Hepatocyte (in vitro differentiated cells): ENCODE data around the gene NCLN. TPM values are rescaled to one million over a fixed set of nuclear protein-coding genes. Genes with fewer than 3 reads are reported as not detected.
"Not testable (repeated sequence)": the region's sequence is repeated elsewhere in the genome, so short reads cannot be mapped to it uniquely, and the experiment has no call there.

Experiments
- DNase-seq: peaks from one replicate; pipeline ENCODE4 v3.0.0-alpha.2; 2016; ENCODE audit warnings: low spot score
- H2AFZ ChIP-seq: fragments of 200-600 bp; sonication (generic); 2 replicates; pipeline ENCODE4 v1.6.0; 2016; ENCODE audit warnings: antibody characterized with exemption, mild to moderate bottlenecking
- H3K27ac ChIP-seq: fragments of 200-600 bp; sonication (generic); 2 replicates; pipeline ENCODE4 v1.5.1; 2016; ENCODE audit warnings: mild to moderate bottlenecking
- H3K27me3 ChIP-seq: fragments of 200-600 bp; sonication (generic); 2 replicates; pipeline ENCODE4 v1.6.1; 2016
- H3K36me3 ChIP-seq: fragments of 200-600 bp; sonication (generic); replicated peaks from 2 replicates; pipeline ENCODE4 v1.5.1; 2016; ENCODE audit warnings: low read depth; ENCODE audit not compliant: insufficient read depth
- H3K4me1 ChIP-seq: fragments of 200-600 bp; sonication (generic); 2 replicates; pipeline ENCODE4 v1.5.1; 2016; ENCODE audit warnings: mild to moderate bottlenecking, moderate library complexity; ENCODE audit not compliant: insufficient read depth
- H3K4me2 ChIP-seq: fragments of 200-600 bp; sonication (generic); 2 replicates; pipeline ENCODE4 v1.6.0; 2016
- H3K4me3 ChIP-seq: fragments of 200-600 bp; sonication (generic); 2 replicates; pipeline ENCODE4 v1.5.1; 2016; ENCODE audit warnings: mild to moderate bottlenecking
- H3K79me2 ChIP-seq: fragments of 200-600 bp; sonication (generic); 2 replicates; pipeline ENCODE4 v1.6.0; 2017; ENCODE audit warnings: mild to moderate bottlenecking
- H3K9me2 ChIP-seq: fragments of 200-600 bp; sonication (generic); replicated peaks from 2 replicates; pipeline ENCODE4 v1.6.0; 2017; ENCODE audit warnings: mild to moderate bottlenecking; ENCODE audit not compliant: insufficient read depth
- H3K9me3 ChIP-seq: fragments of 200-600 bp; sonication (generic); 2 replicates; pipeline ENCODE4 v1.5.1; 2016; ENCODE audit warnings: low read depth, mild to moderate bottlenecking
- H4K20me1 ChIP-seq: fragments of 200-600 bp; sonication (generic); 2 replicates; pipeline ENCODE4 v1.6.0; 2016; ENCODE audit warnings: mild to moderate bottlenecking; ENCODE audit not compliant: insufficient read depth, poor library complexity, severe bottlenecking
- EZH2 ChIP-seq: fragments of 200-600 bp; sonication (generic); IDR thresholded peaks from 2 replicates; pipeline ENCODE4 v1.6.1; 2016; ENCODE audit warnings: antibody characterized with exemption, mild to moderate bottlenecking, borderline replicate concordance
- EZH2phosphoT487 ChIP-seq: fragments of 200-600 bp; sonication (generic); IDR thresholded peaks from one replicate; pipeline ENCODE4 v1.6.1; 2018; ENCODE audit warnings: antibody characterized with exemption, mild to moderate bottlenecking, low read depth, moderate library complexity; ENCODE audit not compliant: unreplicated experiment, severe bottlenecking
- WGBS: methylation state at CpG from one replicate; pipeline ENCODE4 v1.1.6; 2016; ENCODE audit warnings: low lambda C conversion rate; ENCODE audit errors: missing lambda C conversion rate; 5-methylcytosine and 5-hydroxymethylcytosine counted together
- polyA plus RNA-seq: library from polyadenylated mRNA; unstranded; fragments of >200 nt; fragmentation: Nextera tagmentation; extraction: Ambion mirVana; gene quantifications from 2 replicates; pipeline ENCODE4 v1.2.1, GENCODE V29; 2016
- total RNA-seq: library from RNA; depleted of rRNA; stranded (reverse); fragments of >200 nt; gene quantifications from 2 replicates; pipeline ENCODE4 v1.2.3, GENCODE V29; 2014
- TF ChIP-seq, protein P1 (sequence below): fragments of 200-600 bp; sonication (generic); IDR thresholded peaks from 2 replicates; pipeline ENCODE4 v1.5.1; 2016; ENCODE audit warnings: antibody characterized with exemption, mild to moderate bottlenecking; ENCODE audit not compliant: poor library complexity

Gene NCLN
- total and polyA plus RNA-seq, 2 experiments from 2014 or later, result 44.9 to 94.2 TPM

DNA sequence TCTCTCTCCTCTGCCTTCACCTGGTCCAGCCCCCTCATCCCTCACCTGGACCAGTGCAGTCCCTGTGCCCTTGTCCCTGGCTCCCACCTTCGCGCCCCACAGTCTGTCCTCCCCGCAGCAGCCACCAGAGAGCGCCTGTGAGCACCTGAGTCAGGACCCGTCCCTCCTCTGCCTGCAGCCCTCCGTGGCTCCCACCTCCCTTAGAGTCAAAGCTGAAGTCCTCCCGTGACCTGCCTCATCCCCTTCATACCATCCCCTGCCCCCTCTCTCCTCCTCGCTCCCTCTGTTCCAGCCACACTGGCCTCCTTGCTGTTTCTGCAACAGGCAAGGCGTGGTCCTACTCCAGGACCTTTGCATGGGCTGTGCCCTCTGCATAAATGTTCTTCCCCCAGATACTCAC is 49.1 kb downstream of the NCLN start:
- Histone ChIP-seq H3K27me3 (peaks cover 14% of the 10 kb centered on the region), H4K20me1 (no peaks in the 10 kb centered on the region), H3K4me2 (no peak overlapping the region), H3K9me2 (no peaks in the 10 kb centered on the region), H3K9me3 (no peaks in the 10 kb centered on the region), H3K27ac (no peak overlapping the region), H2AFZ (no peak overlapping the region), H3K4me1 (no peaks in the 10 kb centered on the region), H3K79me2 (no peaks in the 10 kb centered on the region), H3K36me3 (no peaks in the 10 kb centered on the region), H3K4me3 (no peak overlapping the region)
- no peak for DNase-seq
- WGBS, result 64% methylated on average over 9 of the region's 9 CpGs
- TF ChIP-seq EZH2phosphoT487 (no peak), EZH2 (no peak)
- TF ChIP-seq, protein P1, sequence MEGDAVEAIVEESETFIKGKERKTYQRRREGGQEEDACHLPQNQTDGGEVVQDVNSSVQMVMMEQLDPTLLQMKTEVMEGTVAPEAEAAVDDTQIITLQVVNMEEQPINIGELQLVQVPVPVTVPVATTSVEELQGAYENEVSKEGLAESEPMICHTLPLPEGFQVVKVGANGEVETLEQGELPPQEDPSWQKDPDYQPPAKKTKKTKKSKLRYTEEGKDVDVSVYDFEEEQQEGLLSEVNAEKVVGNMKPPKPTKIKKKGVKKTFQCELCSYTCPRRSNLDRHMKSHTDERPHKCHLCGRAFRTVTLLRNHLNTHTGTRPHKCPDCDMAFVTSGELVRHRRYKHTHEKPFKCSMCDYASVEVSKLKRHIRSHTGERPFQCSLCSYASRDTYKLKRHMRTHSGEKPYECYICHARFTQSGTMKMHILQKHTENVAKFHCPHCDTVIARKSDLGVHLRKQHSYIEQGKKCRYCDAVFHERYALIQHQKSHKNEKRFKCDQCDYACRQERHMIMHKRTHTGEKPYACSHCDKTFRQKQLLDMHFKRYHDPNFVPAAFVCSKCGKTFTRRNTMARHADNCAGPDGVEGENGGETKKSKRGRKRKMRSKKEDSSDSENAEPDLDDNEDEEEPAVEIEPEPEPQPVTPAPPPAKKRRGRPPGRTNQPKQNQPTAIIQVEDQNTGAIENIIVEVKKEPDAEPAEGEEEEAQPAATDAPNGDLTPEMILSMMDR, result no peak

DNA sequence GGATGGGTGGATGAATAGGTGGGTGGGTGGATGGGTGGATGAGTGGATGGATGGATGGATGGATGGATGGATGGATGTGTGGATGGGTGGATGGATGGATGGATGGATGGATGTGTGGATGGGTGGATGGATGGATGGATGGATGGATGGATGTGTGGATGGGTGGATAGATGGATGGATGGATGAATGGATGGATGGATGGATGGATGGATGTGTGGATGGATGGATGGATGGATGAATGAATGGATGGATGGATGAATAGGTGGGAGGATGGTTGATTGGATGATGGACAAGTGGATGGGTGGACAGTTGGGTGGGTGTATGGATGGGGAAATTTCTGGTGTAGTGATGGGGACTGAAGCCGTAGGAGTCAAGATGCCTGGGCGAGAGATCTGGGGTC is 49.9 kb downstream of the NCLN start:
- WGBS, result 81% methylated on average over 2 of the region's 2 CpGs
- H3K27ac ChIP-seq, H3K9me3 ChIP-seq, H2AFZ ChIP-seq, H4K20me1 ChIP-seq, H3K79me2 ChIP-seq, DNase-seq, H3K36me3 ChIP-seq, H3K4me3 ChIP-seq, H3K27me3 ChIP-seq, H3K4me1 ChIP-seq, H3K4me2 ChIP-seq, H3K9me2 ChIP-seq: not testable (repeated sequence)

DNA sequence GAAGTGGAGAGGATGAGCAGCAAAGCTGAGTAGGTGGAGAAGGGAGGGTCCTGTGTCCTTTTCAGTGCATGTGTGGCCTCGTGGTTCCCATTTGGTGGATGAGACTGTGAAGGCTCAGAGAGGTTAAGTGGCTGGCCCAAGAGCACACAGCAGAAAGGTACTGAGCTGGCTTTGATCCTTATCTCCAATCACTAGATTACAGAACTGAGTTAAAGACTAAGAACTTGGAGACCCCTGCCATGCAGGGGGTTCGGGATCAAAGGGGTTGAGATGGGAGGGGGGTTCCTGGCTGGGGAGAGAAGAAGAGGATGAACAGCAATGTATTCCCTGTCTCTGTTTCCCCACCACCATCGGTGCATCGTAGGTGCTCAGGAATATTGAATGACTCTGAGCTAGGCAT is 50.5 kb downstream of the NCLN start:
- no peaks in the 10 kb centered on the region for H3K36me3 ChIP-seq
- 80% methylated on average over 4 of the region's 4 CpGs for whole genome bisulfite sequencing
- no peaks in the 10 kb centered on the region for H3K4me1 ChIP-seq
- TF ChIP-seq, protein P1, result no peak
- TF ChIP-seq EZH2 (no peak), EZH2phosphoT487 (no peak)
- H3K27ac ChIP-seq, result no peak overlapping the region
- no peaks in the 10 kb centered on the region for H4K20me1 ChIP-seq
- no peak overlapping the region for H2AFZ ChIP-seq
- DNase-seq, result no peak
- H3K4me2 ChIP-seq, result no peak overlapping the region
- no peak overlapping the region for H3K4me3 ChIP-seq
- no peaks in the 10 kb centered on the region for H3K9me2 ChIP-seq
- peaks cover 5% of the 10 kb centered on the region for H3K27me3 ChIP-seq
- H3K9me3 ChIP-seq, result no peaks in the 10 kb centered on the region
- H3K79me2 ChIP-seq, result no peaks in the 10 kb centered on the region

DNA sequence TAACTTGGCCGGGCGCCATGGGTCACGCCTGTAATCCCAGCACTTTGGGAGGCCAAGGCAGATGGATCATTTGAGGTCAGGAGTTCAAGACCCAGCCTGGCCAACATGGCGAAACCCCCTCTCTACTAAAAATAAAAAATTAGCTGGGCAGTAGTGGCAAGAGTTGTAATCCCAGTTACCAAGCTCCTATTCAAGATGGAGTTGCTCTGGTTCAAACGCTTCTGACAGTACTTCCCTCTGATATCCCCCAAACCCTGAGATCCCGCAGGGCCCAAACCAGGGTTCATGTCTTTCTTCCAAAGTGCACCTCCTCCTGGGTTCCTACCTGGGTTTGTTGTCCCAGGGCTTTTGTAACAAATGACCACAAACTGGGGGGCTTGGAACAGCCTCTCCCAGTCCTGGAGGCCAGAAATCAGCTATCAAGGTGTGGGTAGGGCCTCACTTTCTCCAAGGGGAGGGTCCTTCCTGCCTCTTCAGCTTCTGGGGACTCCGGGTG is 52.4 kb downstream of the NCLN start:
- H3K79me2 ChIP-seq, result no peaks in the 10 kb centered on the region
- no peaks in the 10 kb centered on the region for H3K9me2 ChIP-seq
- H3K4me2 ChIP-seq, result no peak overlapping the region
- H3K27ac ChIP-seq, result no peak overlapping the region
- no peaks in the 10 kb centered on the region for H3K27me3 ChIP-seq
- H3K4me3 ChIP-seq, result no peak overlapping the region
- TF ChIP-seq, protein P1, result no peak
- no peak for TF ChIP-seq EZH2
- no peaks in the 10 kb centered on the region for H3K4me1 ChIP-seq
- H4K20me1 ChIP-seq, result no peaks in the 10 kb centered on the region
- no peak overlapping the region for H2AFZ ChIP-seq
- WGBS, result 94% methylated on average over 7 of the region's 7 CpGs
- H3K36me3 ChIP-seq, result no peaks in the 10 kb centered on the region
- no peaks in the 10 kb centered on the region for H3K9me3 ChIP-seq
- DNase-seq, result no peak
